Measurements from ENCODE around the gene S100B.

DNA sequence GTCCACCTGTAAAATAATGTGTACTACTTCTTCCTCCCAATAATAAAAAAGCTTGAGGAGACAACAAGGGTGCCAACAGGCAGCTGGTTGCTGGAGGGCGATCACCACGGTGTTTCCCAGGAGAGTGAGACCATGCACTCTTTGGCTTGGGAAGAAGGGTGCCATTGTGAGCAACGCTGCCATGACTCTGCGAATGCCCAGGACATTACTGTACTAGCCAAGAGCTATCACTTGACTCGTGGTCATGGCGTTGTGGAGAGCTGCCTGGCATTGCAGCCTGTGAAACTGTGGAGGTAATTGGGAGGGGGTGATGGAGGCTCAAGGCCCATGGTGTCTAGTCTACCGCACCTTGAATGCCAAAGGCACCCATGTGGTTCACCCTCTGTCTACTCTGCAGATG lies 16.0 kb upstream of the S100B start:
- TF ChIP-seq, protein P1, sequence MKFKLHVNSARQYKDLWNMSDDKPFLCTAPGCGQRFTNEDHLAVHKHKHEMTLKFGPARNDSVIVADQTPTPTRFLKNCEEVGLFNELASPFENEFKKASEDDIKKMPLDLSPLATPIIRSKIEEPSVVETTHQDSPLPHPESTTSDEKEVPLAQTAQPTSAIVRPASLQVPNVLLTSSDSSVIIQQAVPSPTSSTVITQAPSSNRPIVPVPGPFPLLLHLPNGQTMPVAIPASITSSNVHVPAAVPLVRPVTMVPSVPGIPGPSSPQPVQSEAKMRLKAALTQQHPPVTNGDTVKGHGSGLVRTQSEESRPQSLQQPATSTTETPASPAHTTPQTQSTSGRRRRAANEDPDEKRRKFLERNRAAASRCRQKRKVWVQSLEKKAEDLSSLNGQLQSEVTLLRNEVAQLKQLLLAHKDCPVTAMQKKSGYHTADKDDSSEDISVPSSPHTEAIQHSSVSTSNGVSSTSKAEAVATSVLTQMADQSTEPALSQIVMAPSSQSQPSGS (CRISPR knock-in tag; IDR thresholded peaks at IDR 0.05): no peak
- TF ChIP-seq, protein P2, sequence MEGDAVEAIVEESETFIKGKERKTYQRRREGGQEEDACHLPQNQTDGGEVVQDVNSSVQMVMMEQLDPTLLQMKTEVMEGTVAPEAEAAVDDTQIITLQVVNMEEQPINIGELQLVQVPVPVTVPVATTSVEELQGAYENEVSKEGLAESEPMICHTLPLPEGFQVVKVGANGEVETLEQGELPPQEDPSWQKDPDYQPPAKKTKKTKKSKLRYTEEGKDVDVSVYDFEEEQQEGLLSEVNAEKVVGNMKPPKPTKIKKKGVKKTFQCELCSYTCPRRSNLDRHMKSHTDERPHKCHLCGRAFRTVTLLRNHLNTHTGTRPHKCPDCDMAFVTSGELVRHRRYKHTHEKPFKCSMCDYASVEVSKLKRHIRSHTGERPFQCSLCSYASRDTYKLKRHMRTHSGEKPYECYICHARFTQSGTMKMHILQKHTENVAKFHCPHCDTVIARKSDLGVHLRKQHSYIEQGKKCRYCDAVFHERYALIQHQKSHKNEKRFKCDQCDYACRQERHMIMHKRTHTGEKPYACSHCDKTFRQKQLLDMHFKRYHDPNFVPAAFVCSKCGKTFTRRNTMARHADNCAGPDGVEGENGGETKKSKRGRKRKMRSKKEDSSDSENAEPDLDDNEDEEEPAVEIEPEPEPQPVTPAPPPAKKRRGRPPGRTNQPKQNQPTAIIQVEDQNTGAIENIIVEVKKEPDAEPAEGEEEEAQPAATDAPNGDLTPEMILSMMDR (IDR thresholded peaks at IDR 0.05 in 2 of 3, conservative IDR thresholded peaks at IDR 0.05 in 1 of 3; ENCODE audit: insufficient read depth in 2 of 3, low read depth in 1 of 3, low read length in 3 of 3): no peak
- TF ChIP-seq YY1 (IDR thresholded peaks at IDR 0.05; ENCODE audit: borderline replicate concordance in 1 of 3, control insufficient read depth in 1 of 3, extremely low read depth in 1 of 3, insufficient read depth in 3 of 3, insufficient read length in 1 of 3, insufficient replicate concordance in 2 of 3, low read depth in 1 of 3, low read length in 2 of 3) (no peak), MTA2 (IDR thresholded peaks at IDR 0.05; ENCODE audit: low read depth) (no peak), RAD21 (CRISPR knock-in tag; conservative IDR thresholded peaks at IDR 0.05 in 1 of 2, IDR thresholded peaks at IDR 0.05 in 1 of 2) (no peak), CAMTA2 (CRISPR knock-in tag; conservative IDR thresholded peaks at IDR 0.05) (no peak), PURB (CRISPR knock-in tag; IDR thresholded peaks at IDR 0.05; ENCODE audit: low read depth) (no peak), SP1 (CRISPR knock-in tag; IDR thresholded peaks at IDR 0.05) (no peak), ASH1L (IDR thresholded peaks at IDR 0.05; ENCODE audit: borderline replicate concordance, low read depth, partially characterized antibody) (no peak), ZKSCAN3 (CRISPR knock-in tag; IDR thresholded peaks at IDR 0.05) (no peak)
- TF ChIP-seq, protein P3, sequence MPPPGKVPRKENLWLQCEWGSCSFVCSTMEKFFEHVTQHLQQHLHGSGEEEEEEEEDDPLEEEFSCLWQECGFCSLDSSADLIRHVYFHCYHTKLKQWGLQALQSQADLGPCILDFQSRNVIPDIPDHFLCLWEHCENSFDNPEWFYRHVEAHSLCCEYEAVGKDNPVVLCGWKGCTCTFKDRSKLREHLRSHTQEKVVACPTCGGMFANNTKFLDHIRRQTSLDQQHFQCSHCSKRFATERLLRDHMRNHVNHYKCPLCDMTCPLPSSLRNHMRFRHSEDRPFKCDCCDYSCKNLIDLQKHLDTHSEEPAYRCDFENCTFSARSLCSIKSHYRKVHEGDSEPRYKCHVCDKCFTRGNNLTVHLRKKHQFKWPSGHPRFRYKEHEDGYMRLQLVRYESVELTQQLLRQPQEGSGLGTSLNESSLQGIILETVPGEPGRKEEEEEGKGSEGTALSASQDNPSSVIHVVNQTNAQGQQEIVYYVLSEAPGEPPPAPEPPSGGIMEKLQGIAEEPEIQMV (tag; conservative IDR thresholded peaks at IDR 0.05; ENCODE audit: low read depth): no peak
- TF ChIP-seq, protein P4, sequence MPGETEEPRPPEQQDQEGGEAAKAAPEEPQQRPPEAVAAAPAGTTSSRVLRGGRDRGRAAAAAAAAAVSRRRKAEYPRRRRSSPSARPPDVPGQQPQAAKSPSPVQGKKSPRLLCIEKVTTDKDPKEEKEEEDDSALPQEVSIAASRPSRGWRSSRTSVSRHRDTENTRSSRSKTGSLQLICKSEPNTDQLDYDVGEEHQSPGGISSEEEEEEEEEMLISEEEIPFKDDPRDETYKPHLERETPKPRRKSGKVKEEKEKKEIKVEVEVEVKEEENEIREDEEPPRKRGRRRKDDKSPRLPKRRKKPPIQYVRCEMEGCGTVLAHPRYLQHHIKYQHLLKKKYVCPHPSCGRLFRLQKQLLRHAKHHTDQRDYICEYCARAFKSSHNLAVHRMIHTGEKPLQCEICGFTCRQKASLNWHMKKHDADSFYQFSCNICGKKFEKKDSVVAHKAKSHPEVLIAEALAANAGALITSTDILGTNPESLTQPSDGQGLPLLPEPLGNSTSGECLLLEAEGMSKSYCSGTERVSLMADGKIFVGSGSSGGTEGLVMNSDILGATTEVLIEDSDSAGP (CRISPR knock-in tag; IDR thresholded peaks at IDR 0.05): no peak
- TF ChIP-seq, protein P5, sequence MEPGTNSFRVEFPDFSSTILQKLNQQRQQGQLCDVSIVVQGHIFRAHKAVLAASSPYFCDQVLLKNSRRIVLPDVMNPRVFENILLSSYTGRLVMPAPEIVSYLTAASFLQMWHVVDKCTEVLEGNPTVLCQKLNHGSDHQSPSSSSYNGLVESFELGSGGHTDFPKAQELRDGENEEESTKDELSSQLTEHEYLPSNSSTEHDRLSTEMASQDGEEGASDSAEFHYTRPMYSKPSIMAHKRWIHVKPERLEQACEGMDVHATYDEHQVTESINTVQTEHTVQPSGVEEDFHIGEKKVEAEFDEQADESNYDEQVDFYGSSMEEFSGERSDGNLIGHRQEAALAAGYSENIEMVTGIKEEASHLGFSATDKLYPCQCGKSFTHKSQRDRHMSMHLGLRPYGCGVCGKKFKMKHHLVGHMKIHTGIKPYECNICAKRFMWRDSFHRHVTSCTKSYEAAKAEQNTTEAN (CRISPR knock-in tag; IDR thresholded peaks at IDR 0.05): no peak

All from K562 (cell line).